ENCODE measurements around the gene XRCC5.

DNA sequence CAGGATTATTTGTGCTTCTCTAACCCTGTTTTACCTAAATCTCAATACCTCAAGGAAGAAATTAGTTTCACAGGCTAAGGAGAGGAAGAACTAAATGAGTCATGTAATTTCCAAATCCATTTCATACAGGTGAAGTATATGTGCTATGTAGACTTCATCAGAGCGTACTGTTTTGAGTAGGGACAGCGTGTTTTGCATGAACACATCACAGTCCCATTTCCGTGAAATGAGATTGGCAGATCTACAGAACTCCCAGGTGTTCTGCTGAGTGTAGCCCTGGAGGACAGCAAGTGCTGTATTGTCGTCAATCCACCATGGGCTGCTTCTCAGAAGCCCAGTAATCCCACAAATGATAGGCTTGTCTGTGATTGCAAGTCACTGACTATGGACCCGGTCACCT is 97.7 kb downstream of the XRCC5 start:
- TF ChIP-seq, protein P1, sequence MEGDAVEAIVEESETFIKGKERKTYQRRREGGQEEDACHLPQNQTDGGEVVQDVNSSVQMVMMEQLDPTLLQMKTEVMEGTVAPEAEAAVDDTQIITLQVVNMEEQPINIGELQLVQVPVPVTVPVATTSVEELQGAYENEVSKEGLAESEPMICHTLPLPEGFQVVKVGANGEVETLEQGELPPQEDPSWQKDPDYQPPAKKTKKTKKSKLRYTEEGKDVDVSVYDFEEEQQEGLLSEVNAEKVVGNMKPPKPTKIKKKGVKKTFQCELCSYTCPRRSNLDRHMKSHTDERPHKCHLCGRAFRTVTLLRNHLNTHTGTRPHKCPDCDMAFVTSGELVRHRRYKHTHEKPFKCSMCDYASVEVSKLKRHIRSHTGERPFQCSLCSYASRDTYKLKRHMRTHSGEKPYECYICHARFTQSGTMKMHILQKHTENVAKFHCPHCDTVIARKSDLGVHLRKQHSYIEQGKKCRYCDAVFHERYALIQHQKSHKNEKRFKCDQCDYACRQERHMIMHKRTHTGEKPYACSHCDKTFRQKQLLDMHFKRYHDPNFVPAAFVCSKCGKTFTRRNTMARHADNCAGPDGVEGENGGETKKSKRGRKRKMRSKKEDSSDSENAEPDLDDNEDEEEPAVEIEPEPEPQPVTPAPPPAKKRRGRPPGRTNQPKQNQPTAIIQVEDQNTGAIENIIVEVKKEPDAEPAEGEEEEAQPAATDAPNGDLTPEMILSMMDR (IDR thresholded peaks at IDR 0.05 in 2 of 3, conservative IDR thresholded peaks at IDR 0.05 in 1 of 3; ENCODE audit: borderline replicate concordance in 1 of 3, insufficient read depth in 1 of 3, low read depth in 2 of 3, low read length in 2 of 3) = no peak
- TF ChIP-seq, protein P2, sequence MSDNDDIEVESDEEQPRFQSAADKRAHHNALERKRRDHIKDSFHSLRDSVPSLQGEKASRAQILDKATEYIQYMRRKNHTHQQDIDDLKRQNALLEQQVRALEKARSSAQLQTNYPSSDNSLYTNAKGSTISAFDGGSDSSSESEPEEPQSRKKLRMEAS (IDR thresholded peaks at IDR 0.05) = no peak
- TF ChIP-seq, protein P3, sequence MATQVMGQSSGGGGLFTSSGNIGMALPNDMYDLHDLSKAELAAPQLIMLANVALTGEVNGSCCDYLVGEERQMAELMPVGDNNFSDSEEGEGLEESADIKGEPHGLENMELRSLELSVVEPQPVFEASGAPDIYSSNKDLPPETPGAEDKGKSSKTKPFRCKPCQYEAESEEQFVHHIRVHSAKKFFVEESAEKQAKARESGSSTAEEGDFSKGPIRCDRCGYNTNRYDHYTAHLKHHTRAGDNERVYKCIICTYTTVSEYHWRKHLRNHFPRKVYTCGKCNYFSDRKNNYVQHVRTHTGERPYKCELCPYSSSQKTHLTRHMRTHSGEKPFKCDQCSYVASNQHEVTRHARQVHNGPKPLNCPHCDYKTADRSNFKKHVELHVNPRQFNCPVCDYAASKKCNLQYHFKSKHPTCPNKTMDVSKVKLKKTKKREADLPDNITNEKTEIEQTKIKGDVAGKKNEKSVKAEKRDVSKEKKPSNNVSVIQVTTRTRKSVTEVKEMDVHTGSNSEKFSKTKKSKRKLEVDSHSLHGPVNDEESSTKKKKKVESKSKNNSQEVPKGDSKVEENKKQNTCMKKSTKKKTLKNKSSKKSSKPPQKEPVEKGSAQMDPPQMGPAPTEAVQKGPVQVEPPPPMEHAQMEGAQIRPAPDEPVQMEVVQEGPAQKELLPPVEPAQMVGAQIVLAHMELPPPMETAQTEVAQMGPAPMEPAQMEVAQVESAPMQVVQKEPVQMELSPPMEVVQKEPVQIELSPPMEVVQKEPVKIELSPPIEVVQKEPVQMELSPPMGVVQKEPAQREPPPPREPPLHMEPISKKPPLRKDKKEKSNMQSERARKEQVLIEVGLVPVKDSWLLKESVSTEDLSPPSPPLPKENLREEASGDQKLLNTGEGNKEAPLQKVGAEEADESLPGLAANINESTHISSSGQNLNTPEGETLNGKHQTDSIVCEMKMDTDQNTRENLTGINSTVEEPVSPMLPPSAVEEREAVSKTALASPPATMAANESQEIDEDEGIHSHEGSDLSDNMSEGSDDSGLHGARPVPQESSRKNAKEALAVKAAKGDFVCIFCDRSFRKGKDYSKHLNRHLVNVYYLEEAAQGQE (IDR thresholded peaks at IDR 0.05; ENCODE audit: low read depth) = no peak
- TF ChIP-seq YY1 (IDR thresholded peaks at IDR 0.05; ENCODE audit: extremely low read depth, insufficient replicate concordance, low read depth, low read length) (no peak), POLR2A (IDR thresholded peaks at IDR 0.05; ENCODE audit: borderline replicate concordance, extremely low read depth, insufficient read depth, insufficient read length) (no peak), SRF (IDR thresholded peaks at IDR 0.05; ENCODE audit: low read depth) (no peak)

Data from HCT116 (cell line).